HUES64 (cell line): ENCODE data around the gene TRPM3.

ENCODE experiments used
- H3K27ac ChIP-seq: 2 replicates; pipeline ENCODE4 v1.7.0; 2013; ENCODE audit warnings: low read depth, low read length, inconsistent platforms
- H3K27me3 ChIP-seq: 2 replicates; pipeline ENCODE4 v1.6.1; 2013; ENCODE audit warnings: mild to moderate bottlenecking, low read length; ENCODE audit not compliant: insufficient read depth
- H3K36me3 ChIP-seq: 2 replicates; pipeline ENCODE4 v1.6.1; 2013; ENCODE audit warnings: mild to moderate bottlenecking, low read length; ENCODE audit not compliant: insufficient read depth
- H3K4me1 ChIP-seq: 2 replicates; pipeline ENCODE4 v1.6.1; 2013; ENCODE audit warnings: mild to moderate bottlenecking, low read length, moderate library complexity; ENCODE audit not compliant: insufficient read depth
- H3K4me3 ChIP-seq: 2 replicates; pipeline ENCODE4 v1.5.1; 2013; ENCODE audit warnings: mild to moderate bottlenecking, low read length, moderate library complexity
- H3K9ac ChIP-seq: 2 replicates; pipeline ENCODE4 v1.6.1; 2013; ENCODE audit warnings: mild to moderate bottlenecking, low read depth, low read length
- H3K9me3 ChIP-seq: 2 replicates; pipeline ENCODE4 v1.6.1; 2013; ENCODE audit warnings: low read depth, low read length; ENCODE audit not compliant: insufficient read depth
- WGBS: fragments of 150-250, 120-280 bp; methylation state at CpG from one replicate; pipeline ENCODE4 v1.1.7; 2013; ENCODE audit warnings: missing lambda C conversion rate; 5-methylcytosine and 5-hydroxymethylcytosine counted together

The TRPM3 gene

DNA sequence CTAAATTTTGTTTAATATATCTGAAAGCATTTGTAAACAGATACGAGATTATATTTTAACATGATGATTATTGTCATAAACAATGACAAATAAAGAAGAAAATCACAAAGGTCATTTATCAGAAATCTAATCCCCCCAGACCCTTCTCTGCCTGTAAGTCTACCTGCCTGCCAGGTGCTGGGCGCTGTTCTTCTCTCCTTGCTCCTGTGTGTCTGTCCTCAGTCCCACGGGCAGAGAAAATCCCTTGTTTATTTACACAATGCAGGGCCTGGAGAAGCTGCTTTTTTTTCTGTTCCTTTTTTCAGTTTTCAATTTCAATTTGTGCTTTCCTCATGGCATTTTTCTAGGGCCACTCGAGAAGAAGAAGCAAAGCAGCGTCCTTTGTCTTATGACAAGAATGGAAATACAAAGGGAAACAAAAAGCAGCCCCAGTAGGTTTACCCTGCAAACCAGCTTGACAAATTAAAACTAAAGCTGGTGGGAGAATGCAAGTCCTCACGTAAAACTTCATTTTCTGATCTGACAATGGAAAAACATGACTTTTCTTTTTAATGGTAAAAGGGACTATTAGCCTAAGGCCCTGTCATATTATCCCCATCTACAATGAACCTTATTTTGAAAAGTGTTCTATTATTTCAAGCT, 424.6 kb downstream of the TRPM3 start:
- peak overlapping the region; percentile 64; the same call in 1 of the 2 replicates for H3K27ac ChIP-seq
- no peak overlapping the region for H3K4me3 ChIP-seq
- peaks cover 16% of the 10 kb centered on the region for H3K4me1 ChIP-seq
- no peak overlapping the region for H3K9ac ChIP-seq
- 46% methylated on average over 5 of the region's 6 CpGs for WGBS
- no peaks in the 10 kb centered on the region for H3K27me3 ChIP-seq
- no peaks in the 10 kb centered on the region for H3K36me3 ChIP-seq
- H3K9me3 ChIP-seq = no peaks in the 10 kb centered on the region

DNA sequence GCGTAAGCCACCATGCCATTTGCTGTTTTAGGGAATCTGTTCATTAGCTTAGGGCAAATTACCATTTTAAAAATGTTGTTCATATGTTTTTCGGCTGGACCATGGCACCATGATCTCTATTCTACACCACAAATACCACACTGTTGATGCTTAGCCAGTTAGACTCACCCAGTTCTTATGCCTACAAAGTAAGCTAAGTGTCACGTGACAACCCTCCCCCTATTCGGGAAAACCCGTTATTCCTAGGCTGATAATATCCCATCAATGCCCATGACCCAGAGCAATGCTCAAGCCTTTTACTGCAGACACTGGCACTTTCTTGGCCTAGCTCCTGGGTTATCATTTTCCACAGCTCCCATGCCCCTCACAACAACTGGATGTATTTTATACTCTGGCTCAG, 426.7 kb downstream of the TRPM3 start:
- Histone ChIP-seq H3K27ac (no peak overlapping the region), H3K27me3 (no peaks in the 10 kb centered on the region), H3K4me3 (no peak overlapping the region), H3K4me1 (peaks cover 16% of the 10 kb centered on the region), H3K9ac (no peak overlapping the region), H3K9me3 (no peaks in the 10 kb centered on the region), H3K36me3 (no peaks in the 10 kb centered on the region)
- WGBS = 96% methylated on average over 5 of the region's 5 CpGs

DNA sequence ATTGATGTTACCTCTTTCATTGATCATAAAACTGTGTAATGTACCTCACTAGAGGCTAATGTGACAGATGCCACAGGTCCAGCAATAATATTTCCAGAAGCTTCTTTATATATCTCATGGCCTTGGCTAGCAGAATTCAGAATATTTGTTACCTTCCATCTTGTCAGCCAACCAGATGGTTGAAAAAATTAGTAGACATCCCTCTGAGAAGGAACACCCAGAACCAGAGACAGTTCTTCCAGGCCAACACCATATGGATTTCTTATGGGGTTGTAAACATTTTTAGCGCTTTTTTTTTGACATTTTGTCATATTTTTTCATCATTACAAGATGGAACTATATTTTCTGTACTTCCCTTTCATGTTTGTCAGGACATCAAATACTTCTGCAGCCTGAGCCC, 428.2 kb downstream of the TRPM3 start:
- Histone ChIP-seq H3K27me3 (no peaks in the 10 kb centered on the region), H3K9ac (no peak overlapping the region), H3K36me3 (no peaks in the 10 kb centered on the region), H3K9me3 (no peaks in the 10 kb centered on the region), H3K27ac (no peak overlapping the region), H3K4me3 (no peak overlapping the region), H3K4me1 (peaks cover 16% of the 10 kb centered on the region)
- WGBS = no CpG with 5 or more reads among the region's 1 CpG

DNA sequence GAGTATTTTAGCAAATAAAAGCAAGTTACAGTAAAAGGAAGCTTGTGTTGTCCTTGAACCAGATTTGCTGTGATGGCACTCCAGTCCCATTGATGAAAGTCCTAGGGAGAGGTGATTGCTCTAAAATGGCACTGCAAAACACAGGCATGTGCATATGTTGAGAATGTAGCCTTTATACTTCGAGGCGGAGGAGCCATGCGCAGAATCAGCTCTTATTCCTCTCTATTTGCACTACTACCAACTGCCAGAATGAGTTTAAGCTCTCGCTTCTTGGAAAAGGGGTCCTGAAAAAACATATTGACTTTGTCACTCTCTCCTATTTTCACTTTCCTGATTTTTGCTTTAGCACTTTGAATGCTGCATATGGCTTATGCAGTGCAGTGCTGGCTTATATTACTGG, 429.0 kb downstream of the TRPM3 start:
- Histone ChIP-seq H3K27me3 (no peaks in the 10 kb centered on the region), H3K9me3 (no peaks in the 10 kb centered on the region), H3K36me3 (no peaks in the 10 kb centered on the region), H3K27ac (no peak overlapping the region), H3K4me3 (no peak overlapping the region), H3K9ac (no peak overlapping the region), H3K4me1 (peaks cover 14% of the 10 kb centered on the region)
- WGBS = 90% methylated on average over 4 of the region's 4 CpGs

DNA sequence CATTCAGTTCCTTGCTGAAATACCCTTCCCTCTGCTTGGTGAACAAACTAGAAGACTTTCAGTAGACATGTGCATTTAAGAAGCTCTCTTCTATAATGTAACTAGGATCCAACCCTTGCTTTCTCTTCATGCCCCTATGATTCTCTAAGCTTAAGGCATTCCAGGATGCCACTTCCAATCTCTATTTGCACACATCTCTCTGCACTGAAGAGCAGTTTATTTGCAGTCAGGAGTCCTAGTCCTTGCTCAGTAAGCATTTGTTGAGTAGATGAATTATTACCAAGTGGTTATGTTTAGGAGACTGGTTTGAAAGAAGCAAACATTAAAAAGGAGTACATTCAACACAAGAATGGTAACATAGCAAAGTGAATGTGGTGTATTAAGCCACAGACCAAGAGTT, 432.7 kb downstream of the TRPM3 start:
- H3K36me3 ChIP-seq = no peaks in the 10 kb centered on the region
- no peaks in the 10 kb centered on the region for H3K27me3 ChIP-seq
- no peak overlapping the region for H3K9ac ChIP-seq
- H3K4me3 ChIP-seq = no peak overlapping the region
- H3K27ac ChIP-seq = no peak overlapping the region
- H3K9me3 ChIP-seq = no peaks in the 10 kb centered on the region
- no peaks in the 10 kb centered on the region for H3K4me1 ChIP-seq

DNA sequence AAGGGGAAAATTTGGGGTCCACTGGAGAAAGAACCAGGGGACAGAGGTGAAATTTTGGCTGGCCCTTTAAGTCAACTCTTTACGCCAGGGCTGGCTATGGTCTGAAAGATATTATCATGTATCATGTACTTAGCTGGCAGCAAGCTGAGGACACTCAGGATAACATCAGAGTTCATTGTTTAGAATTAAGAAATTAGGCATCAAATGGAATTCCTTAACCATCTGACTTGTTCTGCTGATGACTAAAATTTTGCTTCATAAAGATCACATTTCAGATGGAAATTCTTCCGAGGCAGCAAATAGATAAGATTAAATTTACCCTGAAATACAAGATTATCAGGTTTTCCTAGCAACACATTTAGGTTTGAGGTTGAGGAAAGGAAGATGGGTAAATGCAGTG, 437.6 kb downstream of the TRPM3 start:
- no peaks in the 10 kb centered on the region for H3K4me1 ChIP-seq
- no peak overlapping the region for H3K4me3 ChIP-seq
- H3K27ac ChIP-seq = no peak overlapping the region
- H3K9ac ChIP-seq = no peak overlapping the region
- no peaks in the 10 kb centered on the region for H3K9me3 ChIP-seq
- H3K36me3 ChIP-seq = no peaks in the 10 kb centered on the region
- 92% methylated on average over 2 of the region's 2 CpGs for WGBS
- no peaks in the 10 kb centered on the region for H3K27me3 ChIP-seq

DNA sequence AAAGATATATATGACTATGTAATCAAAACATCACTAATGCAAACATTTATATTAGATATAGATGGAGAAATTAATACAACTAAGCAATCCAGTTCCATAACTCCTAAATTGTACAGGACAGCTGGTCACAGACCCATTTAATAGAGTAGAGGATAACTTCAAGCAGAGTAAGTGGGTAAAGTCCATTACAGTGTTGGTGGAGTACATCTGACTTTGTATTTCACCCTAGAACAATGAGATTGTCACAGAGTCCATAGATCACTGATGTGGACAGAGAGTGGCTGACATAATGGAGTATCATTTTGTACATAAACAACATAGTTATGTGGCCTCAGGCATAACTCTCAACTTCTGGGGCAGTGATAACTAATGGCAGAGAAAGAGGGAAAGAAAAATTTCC, 439.1 kb downstream of the TRPM3 start:
- Histone ChIP-seq H3K27ac (no peak overlapping the region), H3K36me3 (no peaks in the 10 kb centered on the region), H3K4me3 (no peak overlapping the region), H3K9me3 (no peaks in the 10 kb centered on the region), H3K27me3 (no peaks in the 10 kb centered on the region), H3K4me1 (no peaks in the 10 kb centered on the region), H3K9ac (no peak overlapping the region)

DNA sequence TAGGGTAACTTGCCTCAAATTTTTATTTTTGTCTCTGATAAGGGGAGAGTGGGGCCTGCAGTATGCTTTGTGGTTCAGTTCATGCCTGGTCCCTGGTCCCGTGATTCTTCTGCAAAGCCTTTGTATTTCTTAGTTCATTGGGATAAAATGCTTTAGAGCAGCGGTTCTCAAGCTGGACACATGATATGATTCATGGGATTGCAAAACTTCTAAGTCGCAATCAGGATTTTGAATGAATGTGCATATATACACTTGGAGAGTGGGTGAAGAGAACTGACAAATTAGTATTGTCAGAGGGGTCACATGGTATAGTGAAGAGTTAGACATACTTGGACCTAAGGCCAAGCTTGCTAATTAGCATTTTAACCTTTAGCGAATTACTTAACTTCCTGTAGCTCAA, 441.6 kb downstream of the TRPM3 start:
- H3K27ac ChIP-seq = no peak overlapping the region
- no peak overlapping the region for H3K9ac ChIP-seq
- H3K4me3 ChIP-seq = no peak overlapping the region
- H3K4me1 ChIP-seq = no peaks in the 10 kb centered on the region
- no peaks in the 10 kb centered on the region for H3K36me3 ChIP-seq
- 96% methylated on average over 3 of the region's 4 CpGs for WGBS
- no peaks in the 10 kb centered on the region for H3K9me3 ChIP-seq
- H3K27me3 ChIP-seq = no peaks in the 10 kb centered on the region

DNA sequence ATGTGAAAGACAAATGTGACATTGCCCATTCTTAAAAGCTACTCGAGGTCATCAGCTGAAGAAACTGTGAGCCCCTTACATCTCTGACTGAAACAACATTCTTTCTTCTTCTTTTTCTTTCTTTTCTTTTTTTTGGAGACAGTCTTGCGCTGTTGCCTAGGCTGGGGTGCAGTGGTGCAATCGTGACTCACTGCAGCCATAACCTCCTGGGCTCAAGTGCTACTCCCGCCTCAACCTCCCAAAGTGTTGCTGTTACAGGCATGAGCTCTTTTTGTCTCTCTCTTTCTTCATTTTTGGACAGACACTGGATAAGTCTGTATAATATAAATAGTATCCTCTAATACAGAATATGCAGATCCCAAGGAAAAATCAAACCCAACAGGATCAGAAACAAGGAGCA, 443.3 kb downstream of the TRPM3 start:
- Histone ChIP-seq H3K27me3 (no peaks in the 10 kb centered on the region), H3K36me3 (no peaks in the 10 kb centered on the region), H3K27ac (no peak overlapping the region), H3K4me1 (no peaks in the 10 kb centered on the region), H3K9ac (no peak overlapping the region), H3K4me3 (no peak overlapping the region), H3K9me3 (no peaks in the 10 kb centered on the region)
- 95% methylated on average over 4 of the region's 4 CpGs for whole genome bisulfite sequencing

DNA sequence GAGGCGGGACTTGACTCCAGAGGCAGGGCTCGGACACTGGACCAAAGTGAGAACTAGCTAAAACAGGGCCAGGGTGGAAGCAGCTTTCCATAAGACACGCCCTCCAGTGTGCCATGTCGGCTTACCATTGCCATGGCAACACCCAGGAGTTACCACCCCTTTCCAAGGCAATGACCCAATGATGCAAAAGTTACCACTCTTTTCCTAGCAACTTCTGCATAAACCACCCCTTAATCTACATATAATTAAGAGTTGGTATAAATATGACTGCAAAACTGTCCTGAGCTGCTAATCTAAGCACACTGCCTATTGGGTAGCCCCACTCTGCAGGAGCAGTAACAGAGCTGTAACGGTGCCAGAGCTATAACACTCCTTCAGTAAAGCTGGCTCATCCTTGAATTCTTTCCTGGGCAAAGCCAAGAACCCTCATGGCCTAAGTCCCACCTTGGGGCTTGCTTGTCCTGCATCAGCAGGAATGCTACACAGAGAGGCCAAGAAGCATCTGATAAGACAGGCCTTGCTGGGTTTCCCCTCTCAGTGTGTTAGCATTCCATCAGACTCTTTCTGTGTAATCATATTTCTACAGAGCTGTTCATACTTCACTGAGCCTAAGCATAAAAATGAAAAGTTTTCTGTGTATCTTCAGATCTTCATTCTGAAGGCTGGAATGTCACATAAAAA, 444.2 kb downstream of the TRPM3 start:
- WGBS = 90% methylated on average over 5 of the region's 5 CpGs

DNA sequence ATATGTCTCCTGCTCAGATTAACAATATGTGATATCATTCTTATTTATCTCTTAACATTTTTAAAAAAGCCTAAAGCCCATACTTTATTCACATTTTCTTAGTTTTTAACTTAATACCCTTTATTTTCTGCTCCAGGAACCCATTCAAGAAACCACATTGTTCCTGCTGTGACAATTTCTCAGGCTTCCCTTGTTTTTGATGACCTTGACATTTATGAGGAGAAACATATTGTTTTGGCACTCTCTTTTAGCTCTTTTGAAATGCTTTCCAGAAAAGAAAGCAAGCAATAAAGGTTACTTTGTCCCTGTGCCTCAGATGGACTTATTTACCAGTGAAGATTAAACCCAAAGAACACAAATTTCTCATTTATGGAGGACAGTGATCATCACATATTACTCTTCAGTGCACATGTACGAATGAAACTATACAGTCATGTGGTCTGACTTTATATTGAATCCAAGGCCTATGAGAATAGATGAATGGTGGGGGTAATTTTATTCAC, 445.5 kb downstream of the TRPM3 start:
- Histone ChIP-seq H3K4me3 (no peak overlapping the region), H3K27me3 (no peaks in the 10 kb centered on the region), H3K4me1 (no peaks in the 10 kb centered on the region), H3K9ac (no peak overlapping the region), H3K9me3 (no peaks in the 10 kb centered on the region), H3K36me3 (no peaks in the 10 kb centered on the region), H3K27ac (no peak overlapping the region)
- 100% methylated on average over 1 of the region's 1 CpG for WGBS

More for the DNA sequence above, 444.2 kb downstream of the TRPM3 start:
- Histone ChIP-seq H3K27me3 (no peaks in the 10 kb centered on the region), H3K4me1 (no peaks in the 10 kb centered on the region), H3K9ac (no peak overlapping the region), H3K4me3 (no peak overlapping the region), H3K9me3 (no peaks in the 10 kb centered on the region), H3K36me3 (no peaks in the 10 kb centered on the region), H3K27ac (no peak overlapping the region)
